AML-193 (cell line): Measurements from ENCODE around the gene GNRH2.
"Not testable (repeated sequence)": the region's sequence is repeated elsewhere in the genome, so short reads cannot be mapped to it uniquely, and the experiment has no call there.

Source experiments
- DNase-seq, 2 experiments: peaks; one replicate each; lab custom pipeline; 2025; lab: John Stamatoyannopoulos, UW

The GNRH2 gene

DNA sequence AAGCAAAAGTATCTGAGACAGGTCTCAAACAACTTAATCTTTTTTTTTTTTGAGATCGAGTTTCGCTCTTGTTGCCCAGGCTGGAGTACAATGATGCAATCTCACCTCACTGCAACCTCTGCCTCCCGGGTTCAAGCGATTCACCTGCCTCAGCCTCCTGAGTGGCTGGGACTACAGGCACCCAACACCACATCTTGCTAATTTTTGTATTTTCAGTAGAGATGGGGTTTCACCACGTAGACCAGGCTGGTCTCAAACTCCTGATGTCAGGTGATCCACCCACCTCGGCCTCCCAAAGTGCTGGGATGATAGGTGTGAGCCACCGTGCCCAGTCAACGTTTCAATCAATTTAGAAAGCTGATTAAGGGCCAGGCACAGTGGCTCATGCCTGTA lies 29.8 kb downstream of the GNRH2 start:
- DNase-seq, result not testable (repeated sequence)

DNA sequence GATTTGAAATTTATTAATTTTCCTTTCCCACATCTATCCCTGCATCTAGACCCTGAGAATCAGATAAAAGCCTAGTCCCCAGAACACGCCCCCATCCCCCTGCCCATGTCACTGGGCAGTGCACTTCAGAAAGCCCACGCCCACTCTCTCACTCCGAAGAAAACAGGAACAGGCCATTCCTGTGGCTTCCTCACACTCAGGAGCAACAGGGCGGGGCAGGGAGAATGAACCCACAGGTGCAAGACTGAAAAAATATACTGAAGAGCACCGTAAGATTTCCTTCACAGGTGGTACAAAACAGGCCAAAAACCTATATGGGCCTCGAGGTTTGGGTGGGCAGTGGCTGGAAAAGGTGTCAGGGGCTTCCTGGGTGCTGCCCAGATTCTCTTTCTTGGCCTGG lies 31.4 kb downstream of the GNRH2 start:
- DNase-seq, result peak in 1 of 2 experiments; percentile 2

DNA sequence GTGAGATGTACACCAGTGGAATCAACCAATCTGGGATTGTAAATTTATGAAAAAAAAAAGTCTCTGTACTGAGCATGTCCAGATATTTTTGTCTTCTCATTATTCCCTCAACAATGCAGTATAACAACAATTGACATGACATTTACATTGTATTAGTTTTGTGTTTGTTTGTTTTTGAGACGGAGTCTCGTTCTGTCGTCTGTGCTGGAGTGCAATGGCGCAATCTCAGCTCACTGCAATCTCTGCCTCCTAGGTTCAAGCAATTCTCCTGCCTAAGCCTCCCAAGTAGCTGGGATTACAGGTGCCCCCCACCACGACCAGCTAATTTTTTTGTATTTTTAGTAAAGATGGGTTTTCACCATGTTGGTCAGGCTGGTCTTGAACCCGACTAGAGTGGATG lies 31.9 kb downstream of the GNRH2 start:
- DNase-seq, result not testable (repeated sequence)

DNA sequence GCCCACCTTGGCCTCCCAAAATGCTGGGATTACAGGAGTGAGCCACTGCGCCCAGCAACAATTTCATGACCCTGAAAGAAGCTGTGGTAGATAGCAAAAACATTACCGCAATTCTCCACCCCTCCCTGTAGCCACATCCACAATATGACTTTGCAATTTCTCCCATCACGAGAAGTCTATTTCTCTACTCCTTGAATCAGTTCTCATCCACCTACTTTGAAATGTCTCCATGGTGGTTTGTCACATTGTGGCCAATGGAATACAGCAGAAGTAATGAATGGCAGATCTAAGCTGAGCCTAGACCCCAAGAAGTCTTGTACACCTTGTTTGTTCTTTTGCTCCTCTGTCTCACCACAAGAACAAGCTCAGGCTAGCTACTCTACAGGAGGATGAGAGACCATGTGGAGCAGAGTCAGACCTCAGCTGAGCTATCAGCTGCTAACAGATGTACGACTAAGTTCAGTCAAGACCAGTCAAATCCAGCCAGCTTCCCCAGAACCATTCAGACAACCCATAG lies 34.3 kb downstream of the GNRH2 start:
- DNase-seq, result peak; percentile 45 to 51

DNA sequence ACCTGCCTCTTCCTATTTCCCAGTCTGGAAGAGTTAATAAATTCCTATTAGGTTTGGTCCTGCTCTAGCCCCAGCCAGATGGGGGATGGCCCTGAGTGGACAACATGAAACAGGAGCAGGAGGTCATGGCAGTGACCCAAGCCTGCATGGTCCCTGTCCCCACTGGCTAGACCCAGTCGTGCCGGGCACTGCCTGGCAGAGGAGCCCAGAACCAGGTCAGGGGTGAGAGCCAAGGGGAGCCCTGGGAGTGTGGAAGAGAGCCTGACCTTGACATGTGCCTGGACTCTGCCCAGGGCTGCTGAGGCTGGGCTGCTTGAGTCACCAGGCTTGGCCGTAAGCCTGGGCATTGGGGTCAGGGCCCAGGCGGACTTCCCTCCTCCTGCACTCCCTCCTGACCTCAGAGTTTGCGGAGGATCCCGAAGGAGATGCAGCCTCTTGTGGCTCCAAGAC lies 37.5 kb downstream of the GNRH2 start:
- no peak for DNase-seq

DNA sequence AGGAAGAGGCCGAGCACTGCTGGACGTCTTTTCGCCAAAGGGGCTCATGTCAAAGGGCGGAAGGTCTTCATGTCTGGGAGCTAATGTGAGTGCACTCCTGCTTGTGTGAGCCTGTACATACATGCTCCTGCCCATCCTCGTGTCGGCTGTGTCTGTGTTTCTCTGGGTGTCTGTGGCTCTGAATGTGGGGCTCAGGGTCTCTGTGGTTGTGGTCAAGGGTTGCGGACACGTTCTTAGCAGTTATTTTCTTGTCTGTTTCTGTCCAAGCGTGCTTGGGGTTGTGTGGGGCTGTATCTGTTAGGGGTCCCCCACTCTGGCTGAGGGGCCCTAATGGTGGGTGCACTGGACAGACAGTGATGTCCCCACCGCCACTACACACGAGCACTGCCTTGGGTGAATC lies 38.2 kb downstream of the GNRH2 start:
- DNase-seq, result no peak

DNA sequence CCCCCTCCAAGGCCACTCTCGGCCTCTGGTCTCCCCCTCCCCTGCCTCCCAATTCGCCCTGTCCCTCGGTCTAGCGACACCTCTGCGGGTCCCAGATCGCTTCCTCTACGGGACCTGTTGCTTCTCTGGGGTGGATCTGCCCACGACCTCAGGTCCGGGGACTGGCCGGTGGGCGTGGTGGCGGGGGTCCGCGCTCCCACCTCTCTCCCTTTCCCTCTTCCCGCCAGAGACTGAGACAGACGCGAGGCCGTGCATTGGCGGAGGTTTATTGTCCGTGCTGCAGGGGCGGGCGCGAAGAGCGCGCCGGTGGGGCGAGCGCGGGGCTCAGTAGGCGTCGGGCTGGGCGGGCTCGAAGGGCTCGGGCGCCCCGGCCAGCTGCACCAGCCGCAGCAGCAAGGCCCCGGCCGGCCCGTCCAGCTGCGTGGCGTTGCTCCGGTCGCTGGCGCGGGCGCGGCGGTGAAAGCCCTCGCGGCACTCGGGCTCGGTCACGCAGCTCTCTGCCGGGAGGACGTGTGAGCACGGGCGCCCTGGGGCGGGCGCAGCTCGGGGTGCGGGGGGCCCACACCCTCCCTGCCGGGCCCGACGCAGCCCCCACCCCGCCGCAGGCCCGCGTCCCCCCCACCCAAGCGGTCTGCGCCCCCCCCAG lies 39.0 kb downstream of the GNRH2 start:
- no peak for DNase-seq

DNA sequence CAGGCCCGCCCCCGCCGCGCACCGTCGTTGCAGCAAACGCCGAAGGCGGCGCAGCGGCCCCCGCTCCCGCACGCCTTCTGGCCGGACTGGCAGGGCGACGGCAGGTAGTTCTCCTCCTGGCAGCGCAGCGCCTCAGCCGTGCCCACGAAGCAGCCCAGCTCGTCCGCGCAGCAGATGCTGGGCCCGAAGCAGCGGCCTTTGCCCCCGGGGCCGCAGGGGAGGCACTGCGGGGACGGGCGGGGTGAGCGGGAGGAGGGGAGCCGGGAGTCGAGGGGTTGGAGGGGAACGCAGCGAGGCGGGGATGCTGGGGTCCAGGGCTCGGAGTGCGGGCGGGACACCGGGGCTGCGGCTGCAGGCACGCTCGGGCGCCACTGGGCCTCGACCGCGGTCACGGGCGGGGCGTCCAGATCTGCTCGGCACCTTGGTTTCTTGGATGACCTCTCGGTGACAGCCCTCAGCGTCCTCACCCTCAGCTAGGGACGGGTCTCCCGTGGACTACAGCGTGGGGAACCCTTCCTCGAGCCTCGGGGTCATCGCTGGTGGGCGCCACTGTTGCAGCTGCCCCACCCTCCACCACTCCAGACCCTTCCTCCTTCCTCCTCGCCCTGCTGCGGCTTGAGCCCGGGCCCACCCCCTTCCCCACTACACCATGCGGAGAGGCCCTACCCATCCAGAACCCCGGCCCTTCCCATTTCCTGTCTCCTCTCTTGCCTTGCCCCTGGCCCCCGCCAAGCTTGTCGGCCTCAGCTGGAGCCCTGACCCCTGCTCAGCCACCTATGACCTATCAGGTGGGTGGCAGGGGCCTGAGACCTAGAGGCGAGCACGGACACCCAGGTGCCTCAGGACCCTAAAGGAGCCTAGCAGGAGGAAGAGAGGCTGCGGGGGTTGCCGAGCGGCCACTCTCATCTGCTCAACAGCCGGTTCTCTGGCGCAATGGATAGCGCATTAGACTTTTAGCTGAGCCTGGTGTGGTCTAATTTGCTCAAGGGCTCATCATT lies 39.8 kb downstream of the GNRH2 start:
- DNase-seq, result no peak

DNA sequence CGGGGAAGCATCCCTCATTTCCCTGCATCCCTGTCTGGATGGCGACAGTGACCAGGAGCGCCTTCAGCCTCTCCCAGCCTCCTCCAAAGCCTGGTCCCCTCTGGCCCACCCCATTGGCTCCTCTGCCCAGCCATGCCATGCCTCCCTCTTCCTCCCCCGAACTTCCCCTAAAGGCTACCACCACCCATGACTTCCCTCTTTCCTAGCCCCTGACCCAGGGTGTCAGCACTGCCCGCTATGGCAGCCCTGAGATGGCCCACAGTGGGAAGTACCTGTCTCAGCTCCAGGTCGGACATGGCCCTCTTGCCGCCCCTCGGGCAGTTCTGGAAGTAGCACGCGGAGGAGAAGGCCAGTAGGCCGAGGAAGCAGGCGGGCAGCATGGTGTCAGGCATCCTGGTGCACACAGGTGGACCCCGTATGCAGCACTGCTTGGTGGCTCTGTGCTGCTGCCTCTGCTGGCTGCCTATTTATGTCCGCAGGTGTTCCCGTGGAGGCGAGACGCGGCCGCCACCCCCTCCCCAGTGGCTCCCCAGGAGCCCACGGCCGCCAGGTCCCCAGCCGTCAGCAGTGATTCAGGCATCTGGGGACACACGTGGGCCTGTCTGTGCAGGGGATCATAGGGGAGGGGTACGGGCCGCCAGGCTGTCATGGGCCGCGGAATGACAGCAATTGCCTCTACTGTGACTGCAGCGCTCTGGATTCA lies 41.0 kb downstream of the GNRH2 start, which contains the start of gene AVP:
AVP (minus strand) TSS at position 442 of the 703 bp plus-strand sequence; CDS start at position 392, 50 bp downstream.
- DNase-seq, result no peak

DNA sequence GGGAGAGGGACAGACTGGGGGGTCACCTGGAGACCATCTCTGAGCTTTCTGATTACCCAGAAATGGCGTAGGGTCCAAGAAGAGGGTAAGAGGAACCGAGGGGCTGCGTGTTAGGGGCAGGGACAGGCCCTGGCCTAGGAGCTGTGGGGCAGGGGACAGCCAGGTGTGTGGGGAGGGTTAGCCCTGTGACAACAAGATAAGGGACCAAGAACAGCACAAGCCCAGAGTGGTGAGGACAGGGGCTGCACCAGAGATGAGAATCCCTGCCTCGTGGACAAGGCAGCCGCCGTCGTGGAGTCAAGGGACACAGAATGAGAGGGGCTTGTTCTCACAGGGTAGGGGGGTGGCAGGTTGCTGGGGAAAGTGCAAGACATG lies 41.6 kb downstream of the GNRH2 start:
- no peak for DNase-seq

DNA sequence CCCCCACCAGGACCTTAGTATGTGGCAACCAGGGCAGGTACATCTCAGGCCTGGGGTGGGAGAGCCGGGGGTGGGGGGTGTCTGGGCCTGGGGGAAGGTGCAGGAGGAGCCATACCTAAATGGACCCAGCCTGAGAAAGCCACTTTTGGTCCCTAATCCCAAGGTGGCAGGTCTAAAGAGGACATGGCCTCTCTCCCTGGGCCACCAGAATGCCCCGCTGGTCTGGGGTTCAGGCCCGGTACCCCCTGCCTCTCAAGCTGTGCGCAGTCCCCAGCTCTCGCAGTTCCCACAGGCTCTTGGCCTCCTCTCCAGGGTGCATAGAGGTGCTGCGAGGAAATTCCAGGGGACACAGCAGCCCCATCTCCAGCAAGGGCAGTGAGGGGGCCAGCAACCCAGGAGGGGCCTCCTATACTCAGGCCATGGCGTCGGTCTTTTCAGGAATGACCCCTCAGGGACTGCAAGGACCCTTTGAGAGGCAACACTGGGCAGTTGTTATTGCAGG lies 42.2 kb downstream of the GNRH2 start:
- no peak for DNase-seq

DNA sequence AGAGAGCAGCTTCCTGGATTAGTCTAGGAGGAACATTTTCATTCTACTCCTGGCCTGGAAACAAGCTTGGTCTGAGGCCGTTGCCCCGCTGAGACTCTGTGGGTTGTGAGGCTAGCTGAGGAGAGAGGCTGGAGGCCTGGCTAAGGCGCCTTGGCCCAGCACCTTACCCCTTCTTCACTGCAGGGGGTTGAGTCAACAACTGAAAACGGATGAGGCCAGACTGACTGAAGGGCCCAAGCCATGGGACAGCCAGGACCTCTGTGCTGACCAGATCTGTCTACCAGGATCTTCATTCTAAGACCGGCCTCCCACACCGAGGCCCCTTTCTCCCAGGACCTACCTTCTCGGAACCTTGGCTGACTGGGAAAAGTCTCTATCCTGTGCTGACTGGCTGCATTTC lies 44.6 kb downstream of the GNRH2 start:
- no peak for DNase-seq

DNA sequence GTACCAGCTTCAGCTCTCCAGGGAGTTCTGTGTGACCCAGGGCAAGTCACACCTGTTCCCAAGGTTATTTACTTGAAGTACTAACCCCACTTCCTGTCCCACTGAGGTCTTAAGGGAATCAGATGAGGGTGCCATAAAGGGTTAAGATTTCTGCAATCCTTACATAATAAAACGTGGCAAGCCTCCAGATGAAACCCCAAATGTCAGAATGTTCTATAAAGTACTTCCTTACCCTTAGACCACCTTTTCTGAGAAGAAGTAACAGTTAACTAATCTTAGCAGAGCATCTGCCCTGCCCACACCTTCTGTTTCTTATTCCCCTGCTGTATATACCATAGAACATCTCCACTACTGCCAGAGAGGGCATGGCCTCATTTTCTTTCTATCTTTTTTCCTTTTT lies 47.1 kb downstream of the GNRH2 start:
- peak; percentile 24 to 27 for DNase-seq

DNA sequence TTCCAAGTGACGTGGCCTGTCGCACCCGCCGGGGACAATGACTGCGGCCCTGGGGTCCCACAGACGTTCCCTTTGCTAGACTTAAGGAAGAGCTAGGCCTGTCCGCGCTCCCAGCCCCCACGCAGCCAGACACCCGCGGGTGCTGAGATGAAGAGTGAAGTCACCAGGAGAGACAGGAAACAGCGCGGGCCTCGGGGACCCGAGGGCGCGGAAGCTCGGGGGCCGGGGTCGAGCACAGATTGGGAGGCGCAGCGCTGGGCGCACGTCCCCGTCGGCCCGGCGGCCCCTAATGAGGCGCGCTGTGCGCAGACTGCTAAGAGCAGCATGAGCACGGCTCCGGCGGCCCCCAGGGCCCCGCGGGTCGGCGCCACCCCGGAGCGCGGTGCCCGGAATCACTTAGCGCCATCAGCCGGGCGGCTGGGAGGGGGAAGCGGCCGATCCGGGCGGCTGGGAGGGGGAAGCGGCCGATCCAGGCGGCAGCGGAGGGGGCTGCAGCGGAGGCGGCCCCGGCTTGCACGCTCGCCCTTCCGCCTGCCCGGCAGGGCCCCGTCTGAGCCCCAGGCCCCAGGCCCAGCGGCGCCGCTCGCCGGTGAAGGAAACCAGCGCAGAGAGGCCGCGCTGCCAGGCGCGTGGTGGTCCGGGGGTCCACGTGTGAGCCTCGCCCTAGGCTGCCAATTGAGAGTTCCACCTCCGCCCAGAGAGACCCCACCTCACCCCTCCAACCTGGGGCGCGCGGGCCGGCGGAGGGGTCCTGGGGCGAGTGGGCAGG lies 49.4 kb downstream of the GNRH2 start:
- no peak for DNase-seq

DNA sequence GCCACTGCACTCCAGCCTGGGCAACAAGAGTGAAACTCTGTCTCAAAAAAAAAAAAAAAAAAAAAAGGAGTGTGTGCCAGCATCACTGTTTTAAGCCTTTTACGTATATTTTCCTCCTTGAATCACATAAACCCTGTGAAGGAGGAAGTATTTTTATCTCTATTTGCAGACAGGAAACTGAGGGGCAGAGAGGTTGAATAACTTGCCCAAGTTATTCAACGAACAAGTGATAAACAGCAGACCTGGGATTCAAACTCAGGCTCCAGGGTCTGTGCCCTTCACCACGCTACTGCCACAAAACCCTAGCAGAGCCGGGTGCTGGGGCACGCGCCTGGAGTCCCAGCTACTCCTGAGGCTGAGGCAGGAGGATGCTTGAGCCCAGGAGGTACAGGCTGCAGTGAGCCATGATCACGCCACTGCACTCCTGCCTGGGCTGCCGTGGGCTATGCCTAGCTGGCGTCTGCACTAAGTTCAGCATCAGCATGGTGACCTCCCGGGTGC lies 50.5 kb downstream of the GNRH2 start:
- DNase-seq, result peak; percentile 65 to 70

DNA sequence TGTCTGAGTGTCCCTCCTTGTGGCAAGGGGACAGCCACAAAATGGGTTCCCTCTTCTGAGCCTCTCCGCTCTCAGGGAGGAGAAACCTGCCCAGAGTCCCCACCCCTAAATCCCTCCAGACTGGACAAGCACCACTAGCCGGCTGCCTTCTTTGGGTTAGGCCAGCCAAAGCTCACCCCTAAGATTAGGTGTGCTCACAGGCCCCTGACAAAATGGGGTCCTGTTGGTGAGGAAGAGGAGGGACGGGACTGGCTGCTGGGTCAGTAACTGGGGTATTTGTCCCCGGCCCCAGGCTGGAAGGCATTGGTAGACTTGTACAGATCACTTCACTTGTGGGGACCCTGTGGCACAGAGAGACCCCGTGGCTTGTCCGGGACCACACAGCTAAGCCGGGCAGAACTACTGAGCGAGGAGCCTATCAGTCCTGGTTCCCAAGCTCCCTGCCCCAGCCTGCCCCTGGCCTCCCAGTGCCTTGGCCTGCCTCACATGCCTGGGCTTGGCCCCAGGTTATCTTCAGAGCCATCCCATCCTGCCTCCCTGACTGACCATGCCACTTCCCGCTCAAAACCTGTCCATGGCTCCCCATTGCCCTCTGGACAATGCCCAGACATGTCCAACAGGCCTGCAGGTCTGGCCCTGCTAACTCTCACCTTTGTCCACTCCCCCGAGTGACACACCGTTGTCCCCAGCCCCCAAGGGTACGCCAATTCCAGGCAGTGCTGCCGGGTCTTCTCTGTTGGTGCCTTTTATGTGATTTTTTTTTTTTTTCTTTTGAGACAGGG lies 51.6 kb downstream of the GNRH2 start:
- DNase-seq, result no peak
